K562 (cell line): Measurements from ENCODE around the gene OGDH. TPM values are rescaled to one million over a fixed set of nuclear protein-coding genes. Genes with fewer than 3 reads are reported as not detected.

Source experiments
- CBX3 ChIP-seq, 2 experiments: IDR thresholded peaks; 1 replicate in 1 of 2; 2 replicates in 1 of 2; pipeline ENCODE4 v1.6.1; 2012; ENCODE audit warnings: inconsistent platforms in 2 of 2, low read length in 2 of 2, borderline replicate concordance in 1 of 2, control low read depth in 1 of 2
- CSDE1 ChIP-seq, 2 experiments: fragments of 450-650 bp; IDR thresholded peaks; 2 replicates each; pipeline ENCODE4 v1.6.1; 2016; ENCODE audit warnings: mild to moderate bottlenecking in 1 of 2
- EP400 ChIP-seq: fragments of 450-650 bp; IDR thresholded peaks from 2 replicates; pipeline ENCODE4 v1.6.1; 2017; ENCODE audit warnings: antibody characterized with exemption, mild to moderate bottlenecking, moderate library complexity
- GABPB2 ChIP-seq: fragments of 250-450 bp; sonication (Bioruptor Pico); conservative IDR thresholded peaks from 2 replicates; pipeline ENCODE4 v1.5.1; 2021; ENCODE audit warnings: mild to moderate bottlenecking
- GATAD2A ChIP-seq: fragments of 450-650 bp; IDR thresholded peaks from 2 replicates; pipeline ENCODE4 v1.6.1; 2017
- GATAD2B ChIP-seq: fragments of 450-650 bp; IDR thresholded peaks from 2 replicates; pipeline ENCODE4 v1.6.1; 2017; ENCODE audit warnings: mild to moderate bottlenecking, borderline replicate concordance
- HNRNPUL1 ChIP-seq: fragments of 200-400 bp; formaldehyde crosslinking; IDR thresholded peaks from 2 replicates; pipeline ENCODE4 v1.6.1; 2017; ENCODE audit warnings: low read length
- KDM2B ChIP-seq: fragments of 250-450 bp; sonication (Bioruptor Pico); IDR thresholded peaks from 2 replicates; pipeline ENCODE4 v1.8.0; 2021; ENCODE audit warnings: mild to moderate bottlenecking, moderate library complexity
- L3MBTL2 ChIP-seq: fragments of 450-650 bp; IDR thresholded peaks from 2 replicates; pipeline ENCODE4 v1.6.1; 2016; ENCODE audit warnings: mild to moderate bottlenecking, moderate library complexity
- MCM5 ChIP-seq: fragments of 450-650 bp; IDR thresholded peaks from 2 replicates; pipeline ENCODE4 v1.6.1; 2016; ENCODE audit warnings: low read depth
- MCM7 ChIP-seq, 2 experiments: fragments of 450-650 bp; IDR thresholded peaks; 2 replicates each; pipeline ENCODE4 v1.6.1; 2016 to 2018
- NCOA6 ChIP-seq: fragments of 450-650 bp; IDR thresholded peaks from 2 replicates; pipeline ENCODE4 v1.6.1; 2017; ENCODE audit warnings: mild to moderate bottlenecking
- RFX1 ChIP-seq: fragments of 450-650 bp; IDR thresholded peaks from 2 replicates; pipeline ENCODE4 v1.6.1; 2016; ENCODE audit warnings: mild to moderate bottlenecking, moderate library complexity
- TCFL5 ChIP-seq: fragments of 250-450 bp; sonication (Bioruptor Pico); conservative IDR thresholded peaks from 2 replicates; pipeline ENCODE4 v1.6.1; 2021; ENCODE audit warnings: mild to moderate bottlenecking, moderate library complexity, matching md5 sums
- ZNF12 ChIP-seq: sonication (generic); formaldehyde crosslinking; IDR thresholded peaks from 2 replicates; pipeline ENCODE4 v1.4.0; 2020; ENCODE audit warnings: mild to moderate bottlenecking, missing genetic modification reagents
- ZNF23 ChIP-seq: fragments of 250-450 bp; sonication (Bioruptor Pico); IDR thresholded peaks from 2 replicates; pipeline ENCODE4 v1.4.0; 2020; ENCODE audit warnings: mild to moderate bottlenecking
- ZNF444 ChIP-seq: fragments of 250-450 bp; sonication (Bioruptor Pico); IDR thresholded peaks from 2 replicates; pipeline ENCODE4 v1.4.0; 2020; ENCODE audit warnings: mild to moderate bottlenecking, moderate library complexity
- ZNF586 ChIP-seq: fragments of 450-650 bp; formaldehyde crosslinking; conservative IDR thresholded peaks from 2 replicates; pipeline ENCODE4 v1.4.0; 2020; ENCODE audit warnings: mild to moderate bottlenecking, moderate library complexity
- ZNF696 ChIP-seq: fragments of 250-450 bp; sonication (Bioruptor Pico); conservative IDR thresholded peaks from 2 replicates; pipeline ENCODE4 v1.4.0; 2020; ENCODE audit warnings: mild to moderate bottlenecking, moderate library complexity
- polyA plus RNA-seq, 8 experiments: library from polyadenylated mRNA; depleted of rRNA in 4 of 8; stranded (reverse) in 5 of 8; unstranded in 3 of 8; fragments of >200 nt; fragmentation: Nextera tagmentation in 2 of 8; fragmentation: Illumina TruSeq in 1 of 8; extraction: Ambion mirVana in 2 of 8; extraction: Trizol in 1 of 8; gene quantifications; 2 replicates each; pipeline versions ENCODE4 v1.2.1 to v1.2.3, GENCODE V29; 2011 to 2014; ENCODE audit warnings: inconsistent platforms in 1 of 8, missing spikeins in 1 of 8
- total RNA-seq, 7 experiments: library from RNA; depleted of rRNA in 6 of 7; stranded (reverse); fragments of >200 nt in 6 of 7; fragmentation: Illumina TruSeq in 2 of 7; extraction: Trizol in 2 of 7; gene quantifications; 2 replicates each; pipeline versions ENCODE4 v1.2.1 to v1.2.3, GENCODE V29; 2011 to 2021; ENCODE audit warnings: low replicate concordance in 1 of 7
- TF ChIP-seq, protein P1 (sequence below), 2 experiments: fragments of 450-650 bp; IDR thresholded peaks; 2 replicates each; pipeline ENCODE4 v1.6.1; 2016
- TF ChIP-seq, protein P2 (sequence below): sonication (generic); formaldehyde crosslinking; IDR thresholded peaks from 2 replicates; pipeline ENCODE4 v1.8.1; 2023; ENCODE audit warnings: mild to moderate bottlenecking, missing genetic modification reagents
- TF ChIP-seq, protein P3 (sequence below), 2 experiments: fragments of 450-650 bp in 1 of 2; sonication (generic) in 1 of 2; formaldehyde crosslinking in 1 of 2; IDR thresholded peaks in 1 of 2; conservative IDR thresholded peaks in 1 of 2; 2 replicates each; pipeline versions ENCODE4 v1.6.1 to v1.8.1; 2016 to 2023; ENCODE audit warnings: mild to moderate bottlenecking in 2 of 2, moderate library complexity in 2 of 2, inconsistent platforms in 1 of 2, missing genetic modification reagents in 1 of 2
- TF ChIP-seq, protein P4 (sequence below): sonication (generic); formaldehyde crosslinking; IDR thresholded peaks from 2 replicates; pipeline ENCODE4 v1.9.0; 2022; ENCODE audit warnings: mild to moderate bottlenecking, missing genetic modification reagents
- TF ChIP-seq, protein P5 (sequence below), 2 experiments: fragments of 450-650 bp in 1 of 2; sonication (generic) in 1 of 2; formaldehyde crosslinking; conservative IDR thresholded peaks; 2 replicates each; pipeline versions ENCODE4 v1.4.0 to v1.8.1; 2020 to 2022; ENCODE audit warnings: mild to moderate bottlenecking in 1 of 2, missing genetic modification reagents in 1 of 2

OGDH gene
- total and polyA plus RNA-seq, 9 of the 15 experiments (the other 6 are each of a cell fraction or from before 2014, with no cell fraction given) = 3.1 to 80.3 (median 23.5) TPM

DNA sequence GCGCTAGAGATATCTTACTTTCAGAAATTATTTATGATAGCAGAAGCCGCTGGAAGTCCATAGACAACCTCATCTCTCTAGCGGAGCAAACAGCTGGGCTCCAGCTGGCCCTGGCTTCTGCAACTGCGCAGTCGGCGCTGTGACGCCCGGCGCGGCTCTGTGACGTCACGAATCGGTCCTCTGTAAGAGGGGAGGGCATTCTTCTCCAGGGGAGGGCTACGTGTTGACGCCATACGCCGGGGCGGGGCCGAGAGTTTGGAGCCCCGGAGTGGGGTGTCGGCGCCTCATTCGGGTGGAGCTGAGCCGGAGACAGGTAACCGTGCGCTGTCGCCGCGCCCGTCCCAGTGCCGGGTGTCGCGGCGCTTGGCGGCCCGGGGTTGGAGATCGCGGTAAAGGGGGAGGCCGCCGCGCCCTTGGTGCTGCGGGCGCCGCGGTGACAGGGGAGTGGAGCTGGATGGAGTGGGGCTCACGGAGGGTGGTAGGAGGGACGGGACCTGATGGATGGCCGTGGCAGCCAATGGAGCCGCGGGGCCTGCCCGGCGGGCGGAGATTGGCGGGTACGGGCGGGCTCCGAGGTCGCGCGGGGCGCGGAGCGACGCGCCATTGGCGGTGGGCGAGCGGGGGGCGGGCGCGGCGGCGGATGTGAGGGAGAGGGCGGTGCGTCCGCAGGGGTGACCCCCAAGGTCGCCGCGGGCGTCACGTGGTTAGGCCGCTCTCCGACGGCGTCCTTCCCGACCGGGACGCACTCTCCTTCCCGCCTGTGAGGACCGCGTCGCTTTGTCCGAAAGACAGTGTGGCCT lies at the start of gene OGDH (continued):
- TF ChIP-seq, protein P1, sequence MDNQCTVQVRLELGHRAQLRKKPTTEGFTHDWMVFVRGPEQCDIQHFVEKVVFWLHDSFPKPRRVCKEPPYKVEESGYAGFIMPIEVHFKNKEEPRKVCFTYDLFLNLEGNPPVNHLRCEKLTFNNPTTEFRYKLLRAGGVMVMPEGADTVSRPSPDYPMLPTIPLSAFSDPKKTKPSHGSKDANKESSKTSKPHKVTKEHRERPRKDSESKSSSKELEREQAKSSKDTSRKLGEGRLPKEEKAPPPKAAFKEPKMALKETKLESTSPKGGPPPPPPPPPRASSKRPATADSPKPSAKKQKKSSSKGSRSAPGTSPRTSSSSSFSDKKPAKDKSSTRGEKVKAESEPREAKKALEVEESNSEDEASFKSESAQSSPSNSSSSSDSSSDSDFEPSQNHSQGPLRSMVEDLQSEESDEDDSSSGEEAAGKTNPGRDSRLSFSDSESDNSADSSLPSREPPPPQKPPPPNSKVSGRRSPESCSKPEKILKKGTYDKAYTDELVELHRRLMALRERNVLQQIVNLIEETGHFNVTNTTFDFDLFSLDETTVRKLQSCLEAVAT (IDR thresholded peaks at IDR 0.05) = peak in 1 of 2 experiments; percentile 70; a peak in 2 of 4 replicates
- TF ChIP-seq GATAD2B (no peak), MCM7 (IDR thresholded peaks at IDR 0.05) (no peak), TCFL5 (CRISPR knock-in tag) (no peak), CSDE1 (IDR thresholded peaks at IDR 0.05) (peak in 1 of 2 experiments; percentile 90; a peak in 2 of 4 replicates), ZNF23 (CRISPR knock-in tag) (no peak), GATAD2A (no peak), GABPB2 (CRISPR knock-in tag) (no peak), ZNF586 (0 out of 2 replicates have a peak, but pooled peaks have one; percentile 25), ZNF12 (CRISPR knock-in tag) (no peak), HNRNPUL1 (no peak), NCOA6 (no peak), MCM5 (no peak), KDM2B (no peak), EP400 (peak; percentile 93; the same call in 1 of the 2 replicates), ZNF696 (CRISPR knock-in tag) (no peak), L3MBTL2 (peak; percentile 96), CBX3 (IDR thresholded peaks at IDR 0.05; ENCODE audit: borderline replicate concordance in 1 of 2, low read length in 2 of 2) (0 out of 3 replicates have a peak, but pooled peaks of 1 of the 2 experiments have one; percentile 36), RFX1 (no peak; the same call in 1 of the 2 replicates), ZNF444 (no peak)
- TF ChIP-seq, protein P2, sequence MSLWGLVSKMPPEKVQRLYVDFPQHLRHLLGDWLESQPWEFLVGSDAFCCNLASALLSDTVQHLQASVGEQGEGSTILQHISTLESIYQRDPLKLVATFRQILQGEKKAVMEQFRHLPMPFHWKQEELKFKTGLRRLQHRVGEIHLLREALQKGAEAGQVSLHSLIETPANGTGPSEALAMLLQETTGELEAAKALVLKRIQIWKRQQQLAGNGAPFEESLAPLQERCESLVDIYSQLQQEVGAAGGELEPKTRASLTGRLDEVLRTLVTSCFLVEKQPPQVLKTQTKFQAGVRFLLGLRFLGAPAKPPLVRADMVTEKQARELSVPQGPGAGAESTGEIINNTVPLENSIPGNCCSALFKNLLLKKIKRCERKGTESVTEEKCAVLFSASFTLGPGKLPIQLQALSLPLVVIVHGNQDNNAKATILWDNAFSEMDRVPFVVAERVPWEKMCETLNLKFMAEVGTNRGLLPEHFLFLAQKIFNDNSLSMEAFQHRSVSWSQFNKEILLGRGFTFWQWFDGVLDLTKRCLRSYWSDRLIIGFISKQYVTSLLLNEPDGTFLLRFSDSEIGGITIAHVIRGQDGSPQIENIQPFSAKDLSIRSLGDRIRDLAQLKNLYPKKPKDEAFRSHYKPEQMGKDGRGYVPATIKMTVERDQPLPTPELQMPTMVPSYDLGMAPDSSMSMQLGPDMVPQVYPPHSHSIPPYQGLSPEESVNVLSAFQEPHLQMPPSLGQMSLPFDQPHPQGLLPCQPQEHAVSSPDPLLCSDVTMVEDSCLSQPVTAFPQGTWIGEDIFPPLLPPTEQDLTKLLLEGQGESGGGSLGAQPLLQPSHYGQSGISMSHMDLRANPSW (CRISPR knock-in tag) = no peak
- TF ChIP-seq, protein P3, sequence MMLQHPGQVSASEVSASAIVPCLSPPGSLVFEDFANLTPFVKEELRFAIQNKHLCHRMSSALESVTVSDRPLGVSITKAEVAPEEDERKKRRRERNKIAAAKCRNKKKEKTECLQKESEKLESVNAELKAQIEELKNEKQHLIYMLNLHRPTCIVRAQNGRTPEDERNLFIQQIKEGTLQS (IDR thresholded peaks at IDR 0.05) = peak; percentile 90
- TF ChIP-seq, protein P3 (CRISPR knock-in tag; conservative IDR thresholded peaks at IDR 0.05) = no peak
- TF ChIP-seq, protein P4, sequence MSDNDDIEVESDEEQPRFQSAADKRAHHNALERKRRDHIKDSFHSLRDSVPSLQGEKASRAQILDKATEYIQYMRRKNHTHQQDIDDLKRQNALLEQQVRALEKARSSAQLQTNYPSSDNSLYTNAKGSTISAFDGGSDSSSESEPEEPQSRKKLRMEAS = peak; percentile 94
- TF ChIP-seq, protein P5, sequence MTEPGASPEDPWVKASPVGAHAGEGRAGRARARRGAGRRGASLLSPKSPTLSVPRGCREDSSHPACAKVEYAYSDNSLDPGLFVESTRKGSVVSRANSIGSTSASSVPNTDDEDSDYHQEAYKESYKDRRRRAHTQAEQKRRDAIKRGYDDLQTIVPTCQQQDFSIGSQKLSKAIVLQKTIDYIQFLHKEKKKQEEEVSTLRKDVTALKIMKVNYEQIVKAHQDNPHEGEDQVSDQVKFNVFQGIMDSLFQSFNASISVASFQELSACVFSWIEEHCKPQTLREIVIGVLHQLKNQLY (CRISPR knock-in tag; conservative IDR thresholded peaks at IDR 0.05) = no peak
